ENCODE data around the gene FAXC.

The FAXC gene

DNA sequence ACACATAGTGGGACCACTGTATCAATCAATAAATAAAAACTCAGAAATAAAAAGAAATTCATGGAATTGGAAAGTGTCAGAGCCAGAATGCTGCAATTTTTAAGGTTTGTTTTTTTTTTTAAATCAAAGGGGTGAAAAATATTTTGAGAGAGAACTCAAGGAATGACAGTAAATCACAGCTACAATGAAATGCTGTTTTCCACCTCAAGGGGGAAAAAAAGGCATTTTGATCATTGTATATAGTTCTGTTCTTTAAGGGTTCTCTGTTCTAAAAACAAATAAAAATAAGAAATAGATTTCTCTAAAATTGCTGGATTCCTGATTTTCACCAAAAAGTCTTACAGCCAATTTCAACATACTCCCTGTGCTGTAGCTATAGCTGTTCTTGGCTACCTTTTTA is 24.5 kb downstream of the FAXC start:
- no peak for DNase-seq
- H3K4me2 ChIP-seq (ENCODE audit: low read depth, low read length) = no peak overlapping the region
- H3F3A ChIP-seq (ENCODE audit: insufficient read depth, low read length) = no peaks in the 10 kb centered on the region
- H3K36me3 ChIP-seq (replicated peaks; ENCODE audit: insufficient read depth, low read length) = no peaks in the 10 kb centered on the region
- no peak for TF ChIP-seq EZH2phosphoT487 (IDR thresholded peaks at IDR 0.05; ENCODE audit: low read length)
- H2AFZ ChIP-seq (ENCODE audit: low read length) = no peak overlapping the region
- H3K9ac ChIP-seq (ENCODE audit: low read length) = no peak overlapping the region
- no peaks in the 10 kb centered on the region for H3K4me1 ChIP-seq (ENCODE audit: low read length)
- no peaks in the 10 kb centered on the region for H3K79me2 ChIP-seq (ENCODE audit: low read length)
- no peaks in the 10 kb centered on the region for H3K27me3 ChIP-seq (replicated peaks; ENCODE audit: insufficient read depth, low read length)
- no peaks in the 10 kb centered on the region for H4K20me1 ChIP-seq (ENCODE audit: insufficient read depth, low read length)
- H3K27ac ChIP-seq (ENCODE audit: low read length) = no peak overlapping the region
- no peaks in the 10 kb centered on the region for H3K9me3 ChIP-seq (replicated peaks; ENCODE audit: insufficient read depth, low read length)
- no peaks in the 10 kb centered on the region for H3K9me2 ChIP-seq (replicated peaks; ENCODE audit: insufficient read depth, low read length)
- H3K4me3 ChIP-seq (ENCODE audit: low read length) = no peak overlapping the region

DNA sequence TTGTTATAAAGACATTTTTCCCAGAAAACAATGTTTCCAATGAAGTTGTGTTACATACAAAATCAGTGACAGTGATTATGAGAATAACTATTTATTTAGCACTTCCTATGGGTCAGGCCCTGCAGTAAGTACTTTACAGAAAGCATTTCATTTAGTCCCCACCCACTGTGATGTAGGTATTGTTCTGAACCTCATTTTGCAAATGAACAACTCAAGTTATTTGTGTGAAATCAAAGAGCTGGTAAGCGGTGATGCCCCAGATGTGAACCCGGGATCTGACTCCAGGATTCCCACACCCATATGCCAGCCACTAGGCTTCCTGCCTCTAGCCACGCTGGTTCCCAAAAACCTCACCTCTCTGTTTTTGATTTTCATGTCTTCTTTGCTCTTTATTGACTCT is 30.9 kb downstream of the FAXC start:
- DNase-seq = no peak
- Histone ChIP-seq H3K27ac (ENCODE audit: low read length) (no peak overlapping the region), H4K20me1 (ENCODE audit: insufficient read depth, low read length) (no peaks in the 10 kb centered on the region), H3K9ac (ENCODE audit: low read length) (no peak overlapping the region), H3K36me3 (replicated peaks; ENCODE audit: insufficient read depth, low read length) (no peaks in the 10 kb centered on the region), H3K27me3 (replicated peaks; ENCODE audit: insufficient read depth, low read length) (no peaks in the 10 kb centered on the region), H3K4me2 (ENCODE audit: low read depth, low read length) (no peak overlapping the region), H2AFZ (ENCODE audit: low read length) (no peak overlapping the region), H3K9me3 (replicated peaks; ENCODE audit: insufficient read depth, low read length) (no peaks in the 10 kb centered on the region), H3K9me2 (replicated peaks; ENCODE audit: insufficient read depth, low read length) (no peaks in the 10 kb centered on the region), H3K79me2 (ENCODE audit: low read length) (no peaks in the 10 kb centered on the region), H3F3A (ENCODE audit: insufficient read depth, low read length) (no peaks in the 10 kb centered on the region), H3K4me3 (ENCODE audit: low read length) (no peak overlapping the region), H3K4me1 (ENCODE audit: low read length) (no peaks in the 10 kb centered on the region)
- TF ChIP-seq EZH2 (optimal IDR thresholded peaks at IDR 0.05; ENCODE audit: low read depth, low read length) (no peak), EZH2phosphoT487 (IDR thresholded peaks at IDR 0.05; ENCODE audit: low read length) (no peak)
- TF ChIP-seq, protein P1, sequence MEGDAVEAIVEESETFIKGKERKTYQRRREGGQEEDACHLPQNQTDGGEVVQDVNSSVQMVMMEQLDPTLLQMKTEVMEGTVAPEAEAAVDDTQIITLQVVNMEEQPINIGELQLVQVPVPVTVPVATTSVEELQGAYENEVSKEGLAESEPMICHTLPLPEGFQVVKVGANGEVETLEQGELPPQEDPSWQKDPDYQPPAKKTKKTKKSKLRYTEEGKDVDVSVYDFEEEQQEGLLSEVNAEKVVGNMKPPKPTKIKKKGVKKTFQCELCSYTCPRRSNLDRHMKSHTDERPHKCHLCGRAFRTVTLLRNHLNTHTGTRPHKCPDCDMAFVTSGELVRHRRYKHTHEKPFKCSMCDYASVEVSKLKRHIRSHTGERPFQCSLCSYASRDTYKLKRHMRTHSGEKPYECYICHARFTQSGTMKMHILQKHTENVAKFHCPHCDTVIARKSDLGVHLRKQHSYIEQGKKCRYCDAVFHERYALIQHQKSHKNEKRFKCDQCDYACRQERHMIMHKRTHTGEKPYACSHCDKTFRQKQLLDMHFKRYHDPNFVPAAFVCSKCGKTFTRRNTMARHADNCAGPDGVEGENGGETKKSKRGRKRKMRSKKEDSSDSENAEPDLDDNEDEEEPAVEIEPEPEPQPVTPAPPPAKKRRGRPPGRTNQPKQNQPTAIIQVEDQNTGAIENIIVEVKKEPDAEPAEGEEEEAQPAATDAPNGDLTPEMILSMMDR (IDR thresholded peaks at IDR 0.05; ENCODE audit: low read length) = no peak

DNA sequence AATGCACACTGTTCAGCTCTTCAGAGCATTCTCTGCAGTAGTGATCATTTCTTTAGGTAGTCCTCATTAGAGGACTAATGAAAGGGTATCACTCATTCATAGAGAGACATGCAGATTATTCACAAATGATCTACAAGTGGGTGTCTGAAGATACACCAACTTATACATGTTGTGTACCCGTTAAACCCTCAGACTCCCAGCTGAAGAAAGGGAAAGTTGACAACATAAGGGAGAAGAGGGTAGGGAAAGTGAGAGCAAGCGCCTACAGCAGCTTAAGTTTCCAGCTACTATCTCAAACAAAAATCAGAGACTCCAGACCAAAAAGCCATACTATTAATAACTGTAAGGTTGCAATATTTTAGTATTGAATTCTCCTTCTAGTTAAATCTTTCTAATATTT is 37.1 kb downstream of the FAXC start:
- H3K9me3 ChIP-seq (replicated peaks; ENCODE audit: insufficient read depth, low read length) = no peaks in the 10 kb centered on the region
- H3K27ac ChIP-seq (ENCODE audit: low read length) = no peak overlapping the region
- TF ChIP-seq EZH2 (optimal IDR thresholded peaks at IDR 0.05; ENCODE audit: low read depth, low read length) (no peak), EZH2phosphoT487 (IDR thresholded peaks at IDR 0.05; ENCODE audit: low read length) (no peak)
- TF ChIP-seq, protein P1 (IDR thresholded peaks at IDR 0.05; ENCODE audit: low read length) = no peak

DNA sequence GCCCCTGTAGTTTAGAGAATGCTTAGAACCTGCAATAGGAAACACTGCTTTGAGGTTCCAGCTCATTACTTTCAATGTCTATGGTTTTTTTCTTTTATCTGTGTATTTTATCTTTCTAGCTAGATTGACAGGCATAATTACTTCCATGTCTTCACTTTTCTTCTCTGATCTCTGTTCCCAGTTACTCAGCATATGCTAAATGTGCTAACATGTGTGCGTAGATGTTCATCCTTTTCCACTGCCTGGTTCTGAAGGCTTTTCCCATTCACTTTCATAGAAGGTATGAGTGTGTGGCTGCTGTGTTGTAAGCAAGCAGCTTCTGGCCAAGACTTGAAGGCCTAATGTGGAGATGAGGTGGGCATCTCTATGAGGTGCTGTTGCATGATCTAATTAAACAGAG is 38.9 kb downstream of the FAXC start:
- Histone ChIP-seq H3K4me1 (ENCODE audit: low read length) (no peaks in the 10 kb centered on the region), H3K9me2 (replicated peaks; ENCODE audit: insufficient read depth, low read length) (no peaks in the 10 kb centered on the region), H3K27ac (ENCODE audit: low read length) (no peak overlapping the region), H2AFZ (ENCODE audit: low read length) (no peak overlapping the region), H3F3A (ENCODE audit: insufficient read depth, low read length) (no peaks in the 10 kb centered on the region), H3K79me2 (ENCODE audit: low read length) (no peaks in the 10 kb centered on the region), H3K4me2 (ENCODE audit: low read depth, low read length) (no peak overlapping the region), H3K4me3 (ENCODE audit: low read length) (no peak overlapping the region), H3K27me3 (replicated peaks; ENCODE audit: insufficient read depth, low read length) (no peaks in the 10 kb centered on the region), H4K20me1 (ENCODE audit: insufficient read depth, low read length) (no peaks in the 10 kb centered on the region), H3K36me3 (replicated peaks; ENCODE audit: insufficient read depth, low read length) (no peaks in the 10 kb centered on the region), H3K9ac (ENCODE audit: low read length) (no peak overlapping the region), H3K9me3 (replicated peaks; ENCODE audit: insufficient read depth, low read length) (no peaks in the 10 kb centered on the region)
- DNase-seq = no peak
- TF ChIP-seq, protein P1 (IDR thresholded peaks at IDR 0.05; ENCODE audit: low read length) = no peak
- TF ChIP-seq EZH2phosphoT487 (IDR thresholded peaks at IDR 0.05; ENCODE audit: low read length) = no peak

More for the DNA sequence above, 37.1 kb downstream of the FAXC start:
- DNase-seq = no peak
- no peaks in the 10 kb centered on the region for H3K4me1 ChIP-seq (ENCODE audit: low read length)
- no peaks in the 10 kb centered on the region for H3K36me3 ChIP-seq (replicated peaks; ENCODE audit: insufficient read depth, low read length)
- H3K27me3 ChIP-seq (replicated peaks; ENCODE audit: insufficient read depth, low read length) = no peaks in the 10 kb centered on the region
- H3K9ac ChIP-seq (ENCODE audit: low read length) = no peak overlapping the region
- H4K20me1 ChIP-seq (ENCODE audit: insufficient read depth, low read length) = no peaks in the 10 kb centered on the region
- no peaks in the 10 kb centered on the region for H3K79me2 ChIP-seq (ENCODE audit: low read length)
- H3K9me2 ChIP-seq (replicated peaks; ENCODE audit: insufficient read depth, low read length) = no peaks in the 10 kb centered on the region
- H3K4me2 ChIP-seq (ENCODE audit: low read depth, low read length) = no peak overlapping the region
- no peak overlapping the region for H3K4me3 ChIP-seq (ENCODE audit: low read length)
- no peak overlapping the region for H2AFZ ChIP-seq (ENCODE audit: low read length)
- H3F3A ChIP-seq (ENCODE audit: insufficient read depth, low read length) = no peaks in the 10 kb centered on the region
